ENCODE results near the gene LARP4B. TPM values are rescaled to one million over a fixed set of nuclear protein-coding genes. Genes with fewer than 3 reads are reported as not detected.

Gene LARP4B
- total RNA-seq, 1 experiment from 2014 or later, result 122 TPM

- Histone ChIP-seq H3K36me3 (ENCODE audit: control insufficient read depth in 1 of 2, insufficient read depth in 2 of 2, low read length in 2 of 2) (peaks cover 13 to 20% of the 10 kb centered on the region in 2 experiments; a peak in 3 of 4 replicates), H4K20me1 (ENCODE audit: insufficient read depth) (peaks cover 5% of the 10 kb centered on the region; the same call in 1 of the 2 replicates), H3K4me3 (replicated peaks in 1 of 2; ENCODE audit: low read depth in 1 of 2, low read length in 2 of 2) (no peak overlapping the region), H3K9me2 (ENCODE audit: insufficient read depth) (no peaks in the 10 kb centered on the region), H3K27me3 (ENCODE audit: insufficient read depth, low read length) (no peaks in the 10 kb centered on the region), H2AFZ (ENCODE audit: low read depth, low read length, poor library complexity, severe bottlenecking) (no peak overlapping the region), H3K27ac (ENCODE audit: low read depth, low read length) (no peak overlapping the region), H3K4me1 (ENCODE audit: control insufficient read depth in 1 of 2, insufficient read depth in 2 of 2, low read length in 2 of 2) (no peaks in the 10 kb centered on the region), H3K9me3 (ENCODE audit: control insufficient read depth in 1 of 2, insufficient read depth in 1 of 2, low read depth in 1 of 2, low read length in 2 of 2) (no peaks in the 10 kb centered on the region), H3K4me2 (ENCODE audit: low read length) (no peak overlapping the region), H3K79me2 (ENCODE audit: insufficient read depth, low read length) (peaks cover 90% of the 10 kb centered on the region), H3K9ac (ENCODE audit: low read length) (no peak overlapping the region)
- intact Hi-C loops (cut with micrococcal nuclease), result no loop called here
- ATAC-seq (no peak), DNase-seq (ENCODE audit: low read depth, low spot score) (no peak)
- ChIA-PET POLR2A (no interaction called here), RAD21 (ENCODE audit: low non-redundant PET in 1 of 2, low total read pairs in 2 of 2, uncharacterized antibody in 2 of 2, unreplicated experiment in 2 of 2) (no interaction called here), CTCF (no interaction called here)
- no TSS peak for BruUV-seq (replicated peaks)
- TF ChIP-seq CTCF (IDR thresholded peaks at IDR 0.05 in 2 of 3, conservative IDR thresholded peaks at IDR 0.05 in 1 of 3; ENCODE audit: borderline replicate concordance in 1 of 3, insufficient read depth in 1 of 3, low read depth in 2 of 3, low read length in 2 of 3), result no peak
- TF ChIP-seq EZH2 (IDR thresholded peaks at IDR 0.05), result no peak
- no peak for TF ChIP-seq ZFX (IDR thresholded peaks at IDR 0.05)
- no peak for TF ChIP-seq SP1 (IDR thresholded peaks at IDR 0.05; ENCODE audit: low read depth)
- TF ChIP-seq MAX (IDR thresholded peaks at IDR 0.05), result no peak
- TF ChIP-seq CEBPB (IDR thresholded peaks at IDR 0.05; ENCODE audit: low read depth), result no peak
- TF ChIP-seq REST (IDR thresholded peaks at IDR 0.05; ENCODE audit: low read depth), result no peak
- TF ChIP-seq ATF3 (IDR thresholded peaks at IDR 0.05), result no peak
- TF ChIP-seq RAD21 (IDR thresholded peaks at IDR 0.05; ENCODE audit: low read depth), result no peak
- no peak for TF ChIP-seq EZH2phosphoT487 (IDR thresholded peaks at IDR 0.05; ENCODE audit: borderline replicate concordance)
- no peak for TF ChIP-seq SRF (IDR thresholded peaks at IDR 0.05; ENCODE audit: low read depth)
- TF ChIP-seq POLR2A (IDR thresholded peaks at IDR 0.05; ENCODE audit: borderline replicate concordance, extremely low read depth, insufficient read depth, insufficient read length), result no peak
- TF ChIP-seq FOSL1 (IDR thresholded peaks at IDR 0.05; ENCODE audit: low read depth), result no peak
Observed at GRCh38 chr10:867807-868206, 63.7 kb downstream of the LARP4B start.

All from HCT116 (cell line).